SK-N-DZ (cell line): ENCODE results near the gene MLYCD.

ENCODE experiments used
- DNase-seq: peaks from one replicate; pipeline ENCODE4 v3.0.0-alpha.2; 2015; ENCODE audit warnings: low spot score

MLYCD gene

GRCh38 chr16:83925957-83926725 lies 27.2 kb downstream of the MLYCD start:
- no peak for DNase-seq

GRCh38 chr16:83926726-83927397 lies 27.9 kb downstream of the MLYCD start:
- peak; percentile 63 for DNase-seq

GRCh38 chr16:83928341-83929055 lies 29.6 kb downstream of the MLYCD start:
- no peak for DNase-seq

- DNase-seq = peak; percentile 62
Observed at GRCh38 chr16:83929811-83930555, 31.1 kb downstream of the MLYCD start.

- no peak for DNase-seq
Observed at GRCh38 chr16:83930730-83931500, 32.0 kb downstream of the MLYCD start.

- DNase-seq = no peak
Observed at GRCh38 chr16:83931556-83931955, 32.6 kb downstream of the MLYCD start.

GRCh38 chr16:83932304-83932703 lies 33.4 kb downstream of the MLYCD start:
- DNase-seq = no peak

GRCh38 chr16:83932955-83933673 lies 34.2 kb downstream of the MLYCD start:
- no peak for DNase-seq

GRCh38 chr16:83933885-83934683 lies 35.2 kb downstream of the MLYCD start:
- DNase-seq = no peak

- DNase-seq = no peak
Observed at GRCh38 chr16:83934684-83934977, 35.7 kb downstream of the MLYCD start.

- no peak for DNase-seq
Observed at GRCh38 chr16:83935005-83935857, 36.3 kb downstream of the MLYCD start.

- DNase-seq = no peak
Observed at GRCh38 chr16:83935858-83936255, 36.9 kb downstream of the MLYCD start.

- DNase-seq = no peak
Observed at GRCh38 chr16:83936581-83937165, 37.8 kb downstream of the MLYCD start.

- DNase-seq = no peak
Observed at GRCh38 chr16:83937267-83937666, 38.4 kb downstream of the MLYCD start.

GRCh38 chr16:83937922-83938885 lies 39.3 kb downstream of the MLYCD start:
- DNase-seq = no peak

GRCh38 chr16:83939266-83939855 lies 40.4 kb downstream of the MLYCD start:
- DNase-seq = no peak

- no peak for DNase-seq
Observed at GRCh38 chr16:83940119-83940518, 41.2 kb downstream of the MLYCD start.
